HG03378 (cell line): ENCODE results near the gene SYNCRIP.
"Not testable (repeated sequence)": the region's sequence is repeated elsewhere in the genome, so short reads cannot be mapped to it uniquely, and the experiment has no call there.

Experiments
- ATAC-seq: cut with Tn5 transposase; IDR thresholded peaks from one replicate; pipeline ENCODE4 v1.9.1; 2021; ENCODE audit warnings: mild to moderate bottlenecking, moderate library complexity; ENCODE audit not compliant: unreplicated experiment

SYNCRIP gene

DNA sequence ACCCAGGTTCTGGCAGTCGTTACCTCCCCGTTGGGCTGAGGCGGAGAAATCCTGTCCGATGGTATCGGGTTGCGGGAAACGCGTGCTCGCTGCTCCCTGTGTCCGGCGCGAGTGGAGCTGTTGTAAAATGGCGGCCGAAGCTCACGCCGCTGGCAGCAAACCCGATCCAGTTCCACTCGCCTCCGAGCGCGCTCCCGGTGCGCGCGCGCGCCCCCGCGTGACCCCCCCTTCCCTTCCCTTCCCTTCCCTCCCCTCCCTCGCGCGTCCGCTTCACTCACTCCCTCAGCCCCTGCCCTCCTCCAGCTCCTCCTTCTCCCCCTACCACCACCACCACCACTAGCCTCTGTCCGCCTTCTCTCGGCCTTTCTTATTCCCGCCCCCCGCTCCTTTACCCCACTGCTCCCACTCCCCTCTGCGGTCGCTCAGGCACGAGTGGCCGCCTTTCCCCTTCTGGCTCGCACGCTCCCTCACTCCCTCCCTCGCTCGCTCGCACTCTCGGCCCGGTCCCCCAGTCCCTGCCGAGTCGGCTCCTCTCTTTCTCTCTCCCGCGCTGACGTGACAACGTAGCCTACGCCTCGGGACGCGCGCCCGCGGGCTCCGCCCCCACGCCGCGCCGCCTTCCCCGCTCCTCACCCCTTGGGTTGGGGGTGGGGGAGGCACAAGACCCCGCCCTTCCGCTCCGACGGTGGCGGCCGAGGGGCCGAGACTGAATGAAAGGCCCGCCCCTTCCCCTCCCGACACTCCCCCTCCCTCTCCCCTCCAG is at the start of gene SYNCRIP:
Gene SYNCRIP (minus strand): TSS at position 113 of the 763 bp plus-strand sequence. CDS start 1,447 bp downstream, outside the sequence.
- peak; percentile 66 for ATAC-seq

- ATAC-seq: no peak
These were observed 48.8 kb upstream of the SYNCRIP start for GRCh38 chr6:85691478-85691877.

- no peak for ATAC-seq
These were observed 47.4 kb upstream of the SYNCRIP start for GRCh38 chr6:85690071-85690470.

GRCh38 chr6:85685713-85686112 is 43.0 kb upstream of the SYNCRIP start:
- peak; percentile 92 for ATAC-seq

GRCh38 chr6:85684809-85685171 is 42.1 kb upstream of the SYNCRIP start:
- ATAC-seq: no peak

GRCh38 chr6:85684133-85684808 is 41.6 kb upstream of the SYNCRIP start:
- no peak for ATAC-seq

- not testable (repeated sequence) for ATAC-seq
These were observed 39.2 kb upstream of the SYNCRIP start for GRCh38 chr6:85681899-85682298.

GRCh38 chr6:85680388-85680787 is 37.7 kb upstream of the SYNCRIP start:
- no peak for ATAC-seq

DNA sequence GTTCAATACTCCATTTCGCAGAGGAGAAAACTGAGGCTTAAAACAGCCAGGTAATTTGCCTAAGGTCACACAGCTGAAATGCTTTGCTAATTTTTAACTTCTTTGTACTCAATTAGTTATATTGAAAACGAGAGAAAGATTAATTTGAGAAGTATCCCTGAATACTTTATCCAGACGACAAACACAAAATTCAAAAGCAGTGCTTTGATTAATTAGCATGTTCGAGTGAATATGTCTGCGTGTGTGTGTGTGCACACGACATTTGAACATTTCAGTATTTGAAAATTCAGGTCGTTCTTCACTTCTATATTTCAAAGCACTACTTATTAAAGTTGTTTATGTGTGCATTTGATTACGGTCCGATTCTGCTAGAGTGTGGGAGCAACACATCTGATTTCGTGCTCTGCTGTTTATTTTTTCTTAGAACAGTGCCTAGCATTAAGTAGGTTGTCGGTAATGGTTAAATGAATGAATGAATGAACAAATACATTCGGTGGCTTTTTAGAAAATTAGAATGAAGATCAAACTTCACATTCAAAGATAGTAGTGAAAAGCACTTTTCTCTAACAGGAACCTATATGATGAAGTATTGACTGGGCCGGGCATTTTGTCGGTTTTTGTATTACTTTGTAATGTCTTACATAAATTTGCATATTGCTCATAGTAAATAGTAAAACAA is 36.9 kb upstream of the SYNCRIP start:
- ATAC-seq: no peak

GRCh38 chr6:85678602-85679444 is 36.1 kb upstream of the SYNCRIP start:
- ATAC-seq: peak; percentile 71

GRCh38 chr6:85678026-85678601 is 35.4 kb upstream of the SYNCRIP start:
- ATAC-seq: no peak

DNA sequence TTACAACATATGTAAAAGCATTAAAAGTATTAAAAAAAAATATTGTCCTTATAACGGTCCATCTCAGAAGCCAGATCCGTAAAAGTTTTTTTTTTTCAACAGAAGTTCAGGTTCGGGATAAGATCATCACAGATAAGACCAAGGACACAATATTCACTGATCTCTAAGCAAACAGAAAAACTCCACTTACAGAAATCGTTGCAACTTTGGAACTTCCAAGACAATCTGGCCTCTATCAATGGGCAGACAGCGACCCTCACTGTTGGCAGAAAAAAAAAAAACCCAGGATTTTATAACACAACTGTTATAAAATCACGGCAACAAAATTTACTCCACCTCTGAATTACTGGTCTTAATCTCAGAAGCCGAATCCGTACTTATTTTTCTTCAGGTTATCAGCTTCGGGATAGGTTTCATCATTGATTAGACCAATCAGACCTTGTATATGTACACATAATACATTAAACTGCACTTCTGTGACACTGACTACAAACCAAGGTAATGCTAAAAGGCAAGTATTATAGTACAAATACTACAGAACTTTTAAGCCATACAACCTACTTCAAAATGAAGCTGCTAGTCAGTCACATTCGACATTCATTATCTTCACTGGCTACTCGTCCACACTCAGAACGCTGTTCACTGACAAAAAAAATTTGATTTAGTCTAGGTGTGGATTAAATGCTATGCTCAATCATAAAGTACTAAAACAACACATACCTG is 34.7 kb upstream of the SYNCRIP start:
- no peak for ATAC-seq

DNA sequence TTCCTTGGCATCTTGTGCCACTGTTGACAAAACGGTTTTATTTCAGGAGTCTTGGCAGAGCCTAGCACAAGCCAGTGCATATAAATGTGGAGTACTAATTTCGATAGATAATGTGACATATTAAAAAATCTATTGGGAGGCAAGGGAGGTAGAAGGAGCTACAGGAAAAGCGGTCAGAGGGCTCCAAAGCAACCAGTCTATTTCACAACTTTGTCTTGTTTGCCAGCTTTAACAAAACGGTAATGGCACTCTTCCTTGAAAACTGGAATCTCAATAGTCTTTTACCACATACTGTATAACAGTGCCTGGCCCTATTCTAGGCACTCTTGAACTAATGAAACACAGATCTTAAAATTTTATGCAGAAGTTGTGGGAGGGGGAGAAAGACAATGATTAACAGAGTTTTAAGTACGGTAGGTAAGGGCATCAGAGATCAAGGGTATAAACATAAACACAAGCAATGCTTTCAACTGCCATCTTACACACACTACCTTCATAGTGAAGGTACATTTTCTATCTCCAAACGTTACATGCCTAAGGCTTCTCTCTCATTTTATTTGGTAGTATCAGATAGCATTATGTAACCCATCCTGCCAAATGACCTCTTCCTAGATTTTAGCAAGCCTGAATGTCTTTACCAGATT is 33.5 kb upstream of the SYNCRIP start:
- no peak for ATAC-seq

GRCh38 chr6:85675030-85675819 is 32.5 kb upstream of the SYNCRIP start:
- no peak for ATAC-seq

DNA sequence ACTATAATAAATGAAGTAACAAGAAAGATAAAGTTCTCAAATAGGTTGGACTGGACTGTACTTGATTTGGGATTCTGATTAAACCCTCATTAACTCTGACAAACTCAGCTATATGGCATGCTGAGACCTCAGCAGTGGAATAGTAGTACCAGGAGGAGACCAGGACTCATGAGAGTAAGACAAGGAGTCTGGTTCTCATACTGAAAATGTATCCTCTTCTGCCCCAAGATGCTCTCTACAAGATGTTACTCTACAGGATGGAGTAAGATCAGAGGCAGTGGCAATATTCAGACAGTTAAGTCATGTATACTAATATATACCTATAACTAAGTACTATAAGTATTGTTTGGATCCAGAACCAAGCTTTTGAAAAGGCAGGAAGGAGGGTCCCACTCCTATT is 31.9 kb upstream of the SYNCRIP start:
- no peak for ATAC-seq

- ATAC-seq: no peak
These were observed 30.8 kb upstream of the SYNCRIP start for GRCh38 chr6:85673198-85674139.

DNA sequence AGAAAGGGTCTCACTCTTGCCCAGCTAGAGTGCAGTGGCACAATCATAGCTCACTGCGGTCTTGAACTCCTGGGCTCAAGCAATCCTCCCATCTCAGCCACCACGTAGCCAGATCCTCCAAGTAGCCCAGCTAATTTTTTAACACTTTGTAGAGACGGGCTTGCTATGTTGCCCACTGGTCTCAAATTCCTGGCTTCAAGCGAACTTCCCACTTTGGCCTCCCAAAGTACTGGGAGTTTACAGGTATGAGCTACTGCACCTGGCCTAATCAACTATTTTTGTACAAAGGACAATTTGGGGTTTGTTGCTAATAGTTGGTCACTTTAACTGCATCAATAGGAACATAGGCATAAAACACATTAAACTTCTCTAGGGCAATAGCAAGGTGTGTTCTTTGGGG is 29.9 kb upstream of the SYNCRIP start:
- ATAC-seq: no peak

DNA sequence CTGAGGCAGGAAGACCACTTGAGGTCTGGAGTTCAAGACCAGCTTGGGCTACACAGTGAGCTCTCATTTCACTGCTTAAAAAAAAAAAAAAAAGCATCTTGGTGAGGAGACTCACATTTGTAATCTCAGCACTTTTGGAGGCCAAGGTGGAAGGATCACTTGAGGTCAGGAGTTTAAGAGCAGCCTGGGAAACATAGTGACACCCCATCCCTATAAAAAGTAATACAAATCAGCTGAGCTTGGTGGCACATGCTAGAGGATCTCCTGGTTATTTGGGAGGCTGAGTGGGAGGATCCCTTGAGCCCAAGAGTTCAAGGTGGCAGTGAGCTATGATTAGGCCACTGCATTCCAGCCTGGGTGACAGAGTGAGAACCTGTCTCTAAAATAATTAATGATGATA is 29.4 kb upstream of the SYNCRIP start:
- ATAC-seq: no peak
